Bronchial epithelial cell (primary cell): ENCODE results near the gene RNF152. TPM values are rescaled to one million over a fixed set of nuclear protein-coding genes. Genes with fewer than 3 reads are reported as not detected.
A peak's percentile ranks its signal among the peaks of the same experiment; 100 is the strongest.

Experiments used
- DNase-seq: peaks from one replicate; pipeline ENCODE4 v3.0.0-alpha.2; 2010; ENCODE audit warnings: low read depth
- FAIRE-seq: peaks from 2 replicates; lab custom pipeline; 2011; peaks lifted over from hg19 to GRCh38; lab: Jason Lieb, UNC
- H3K27me3 ChIP-seq: 2 replicates; pipeline ENCODE4 v1.5.1; 2011; ENCODE audit warnings: low read length; ENCODE audit not compliant: control insufficient read depth, insufficient read depth
- H3K36me3 ChIP-seq: 2 replicates; pipeline ENCODE4 v1.5.1; 2011; ENCODE audit warnings: low read length; ENCODE audit not compliant: control insufficient read depth, insufficient read depth
- H3K4me3 ChIP-seq: 2 replicates; pipeline ENCODE4 v1.5.1; 2011; ENCODE audit warnings: mild to moderate bottlenecking, low read depth, low read length, control low read depth
- CTCF ChIP-seq: IDR thresholded peaks from 2 replicates; pipeline ENCODE4 v1.5.1; 2011; ENCODE audit warnings: mild to moderate bottlenecking, moderate library complexity, low read length, control low read depth, inconsistent platforms; ENCODE audit not compliant: insufficient read depth, severe bottlenecking
- total RNA-seq: library from RNA; depleted of rRNA; stranded (reverse); fragments of >200 nt; gene quantifications from 2 replicates; pipeline ENCODE4 v1.2.1, GENCODE V29; 2014

RNF152 gene
- total RNA-seq, 1 donor from 2014 or later, result 31.9 TPM

GRCh38 chr18:61889541-61889940 is 3.3 kb downstream of the RNF152 start:
- TF ChIP-seq CTCF, result no peak
- no peak overlapping the region for H3K4me3 ChIP-seq
- FAIRE-seq, result no peak

GRCh38 chr18:61888622-61889021 is 4.2 kb downstream of the RNF152 start:
- no peak for TF ChIP-seq CTCF
- DNase-seq (no peak), FAIRE-seq (peak; percentile 66)
- Histone ChIP-seq H3K27me3 (no peaks in the 10 kb centered on the region), H3K36me3 (peaks cover 4% of the 10 kb centered on the region), H3K4me3 (no peak overlapping the region)

More at GRCh38 chr18:61889541-61889940, 3.3 kb downstream of the RNF152 start:
- Histone ChIP-seq H3K36me3 (peaks cover 4% of the 10 kb centered on the region), H3K27me3 (no peaks in the 10 kb centered on the region)
- no peak for DNase-seq

DNA sequence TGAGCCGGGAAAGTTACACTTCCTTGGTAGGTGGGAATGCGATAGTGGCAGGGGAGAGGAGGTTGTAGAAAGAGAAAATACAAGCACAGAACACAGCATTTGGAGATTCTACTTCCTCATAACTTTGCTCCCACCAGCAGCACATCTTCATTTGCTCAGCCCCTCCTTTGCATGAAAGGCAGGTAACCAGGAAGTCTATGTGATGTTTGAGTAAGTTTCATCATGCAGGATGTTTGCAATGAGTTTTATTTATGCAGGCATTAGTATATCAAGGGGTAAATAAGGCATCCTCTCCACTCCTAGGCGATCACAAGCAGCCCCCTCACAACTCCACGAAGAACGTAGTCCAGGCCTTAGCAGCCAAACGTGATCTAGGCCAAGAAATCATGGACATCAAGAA is 5.0 kb downstream of the RNF152 start:
- no peak for TF ChIP-seq CTCF

DNA sequence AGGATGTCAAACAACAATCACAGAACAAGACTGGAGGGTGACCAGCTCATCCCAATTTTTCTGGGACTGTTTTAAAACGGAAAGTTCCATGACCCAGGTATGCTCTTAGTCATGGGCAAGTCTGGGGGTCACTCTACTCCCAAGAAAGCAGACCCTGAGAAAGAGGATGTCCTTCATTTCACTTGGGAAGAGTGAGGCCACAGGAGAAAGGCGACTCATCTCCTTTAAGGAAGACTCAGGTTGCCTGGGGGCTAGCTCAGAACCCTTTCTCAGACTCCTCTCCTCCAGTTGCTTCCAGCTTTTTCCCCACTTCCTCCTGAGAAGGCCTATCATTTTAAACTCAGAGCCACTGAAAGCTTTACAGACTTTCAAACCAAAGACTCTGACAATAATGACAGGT is 9.3 kb downstream of the RNF152 start:
- H3K27me3 ChIP-seq, result no peaks in the 10 kb centered on the region
- H3K36me3 ChIP-seq, result peaks cover 2% of the 10 kb centered on the region
- TF ChIP-seq CTCF, result no peak
- FAIRE-seq (no peak), DNase-seq (peak; percentile 20)
- H3K4me3 ChIP-seq, result no peak overlapping the region

More for the DNA sequence above, 5.0 kb downstream of the RNF152 start:
- FAIRE-seq (no peak), DNase-seq (peak; percentile 19)
- H3K27me3 ChIP-seq, result no peaks in the 10 kb centered on the region
- no peak overlapping the region for H3K4me3 ChIP-seq
- H3K36me3 ChIP-seq, result peaks cover 4% of the 10 kb centered on the region

DNA sequence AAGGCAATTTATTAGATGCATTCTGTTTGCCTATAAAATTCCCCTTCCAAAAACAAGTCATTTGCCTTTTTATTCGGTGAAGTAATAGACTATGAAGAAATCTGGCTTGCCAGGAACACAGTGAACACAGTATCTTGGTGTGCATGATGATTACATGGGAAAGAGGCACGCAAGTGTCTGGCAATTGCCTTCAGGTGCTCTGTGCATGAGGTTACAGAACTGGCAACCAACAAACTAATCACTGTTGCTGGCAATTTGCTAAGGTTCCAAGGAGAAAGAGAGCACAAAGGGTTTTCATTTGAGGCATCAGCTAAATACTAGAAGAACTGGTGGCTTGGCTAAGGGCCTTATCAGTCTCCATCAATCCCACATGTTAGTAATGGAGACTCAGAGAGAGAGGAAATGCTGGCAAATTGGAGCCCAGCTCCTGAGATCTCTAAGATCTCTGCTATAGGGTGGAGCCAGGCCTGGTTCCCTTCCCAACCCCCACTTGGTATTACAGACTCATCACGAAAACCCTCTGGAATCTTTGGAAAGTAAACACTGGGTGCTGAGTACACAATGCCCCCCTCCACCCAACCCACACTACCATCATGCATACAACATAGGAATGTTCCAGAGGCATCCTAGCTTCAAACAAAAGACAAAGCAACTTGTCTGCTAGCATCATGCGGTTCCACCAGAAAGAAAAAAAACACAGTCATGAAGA is 10.4 kb downstream of the RNF152 start:
- Histone ChIP-seq H3K4me3 (no peak overlapping the region), H3K27me3 (no peaks in the 10 kb centered on the region), H3K36me3 (peaks cover 2% of the 10 kb centered on the region)
- FAIRE-seq (no peak), DNase-seq (peak; percentile 70)
- no peak for TF ChIP-seq CTCF

- H3K4me3 ChIP-seq, result no peak overlapping the region
- FAIRE-seq, result no peak
These were observed 15.9 kb downstream of the RNF152 start for GRCh38 chr18:61876899-61877298.

More at GRCh38 chr18:61876899-61877298, 15.9 kb downstream of the RNF152 start:
- no peak for DNase-seq
- TF ChIP-seq CTCF, result no peak
- H3K27me3 ChIP-seq, result no peaks in the 10 kb centered on the region
- peaks cover 2% of the 10 kb centered on the region for H3K36me3 ChIP-seq
